Panc1 (cell line): ENCODE results near the gene LMF1. TPM values are rescaled to one million over a fixed set of nuclear protein-coding genes. Genes with fewer than 3 reads are reported as not detected.

Source experiments
- ATAC-seq: fragments of 200-7000 bp; cut with Tn5 transposase; 2 replicates; pipeline ENCODE4 v1.9.1; 2020; ENCODE audit warnings: mild to moderate bottlenecking, moderate library complexity
- BruUV-seq: library from RNA; stranded (reverse); fragments of 400-500 nt; replicated peaks from 2 replicates; lab custom pipeline; 2021; lab: Mats Ljungman, UMichigan
- CTCF ChIA-PET: fragments of 300-600 bp; sonication (Branson Sonifier 250); formaldehyde crosslinking; loops from one replicate; lab custom pipeline; 2022; ENCODE audit warnings: antibody characterized with exemption; lab: Charles Lee
- POLR2A ChIA-PET: fragments of 300-600 bp; sonication (Branson Sonifier 250); formaldehyde crosslinking; loops from one replicate; lab custom pipeline; 2022; ENCODE audit warnings: antibody characterized with exemption; lab: Charles Lee
- DNase-seq: peaks from one replicate; pipeline ENCODE4 v3.0.0-alpha.2; 2010; ENCODE audit warnings: low read depth, low spot score
- H3K27ac ChIP-seq: 2 replicates; pipeline ENCODE4 v1.5.1; 2011; ENCODE audit warnings: mild to moderate bottlenecking, low read length, inconsistent platforms
- H3K27me3 ChIP-seq: fragments of 200-500 bp; sonication (Bioruptor generic); 2 replicates; pipeline ENCODE4 v1.6.0; 2014; ENCODE audit warnings: low read length, inconsistent platforms; ENCODE audit not compliant: control insufficient read depth, insufficient read depth
- H3K36me3 ChIP-seq: fragments of 200-500 bp; sonication (Bioruptor generic); 2 replicates; pipeline ENCODE4 v1.5.1; 2014; ENCODE audit warnings: inconsistent platforms, mild to moderate bottlenecking, low read length, moderate library complexity; ENCODE audit not compliant: control insufficient read depth, insufficient read depth
- H3K4me1 ChIP-seq: 2 replicates; pipeline ENCODE4 v1.5.1; 2011; ENCODE audit warnings: inconsistent platforms, mild to moderate bottlenecking, low read length, moderate library complexity; ENCODE audit not compliant: control insufficient read depth, insufficient read depth
- H3K4me3 ChIP-seq, 2 experiments: 2 replicates each; pipeline ENCODE4 v1.5.1; 2011 to 2012; ENCODE audit warnings: low read depth in 2 of 2, low read length in 2 of 2, mild to moderate bottlenecking in 2 of 2, inconsistent platforms in 1 of 2, moderate library complexity in 1 of 2
- H3K9me3 ChIP-seq: fragments of 200-500 bp; sonication (Bioruptor generic); 2 replicates; pipeline ENCODE4 v1.5.1; 2014; ENCODE audit warnings: low read depth, mild to moderate bottlenecking, inconsistent platforms, low read length, moderate library complexity; ENCODE audit not compliant: control insufficient read depth, insufficient read depth
- POLR2AphosphoS5 ChIP-seq: IDR thresholded peaks from 2 replicates; pipeline ENCODE4 v1.6.1; 2012; ENCODE audit warnings: mild to moderate bottlenecking, low read depth, low read length, moderate library complexity
- SIN3A ChIP-seq: IDR thresholded peaks from 2 replicates; pipeline ENCODE4 v1.6.1; 2012; ENCODE audit warnings: low read depth, mild to moderate bottlenecking, low read length, moderate library complexity, borderline replicate concordance; ENCODE audit not compliant: insufficient read depth
- TCF7L2 ChIP-seq: IDR thresholded peaks from 2 replicates; pipeline ENCODE4 v1.6.1; 2011; ENCODE audit warnings: mild to moderate bottlenecking, low read depth, low read length, inconsistent platforms
- in situ Hi-C: cut with HindIII; loops from 2 replicates; pipeline ENCODE4 v1.10.0; 2016; ENCODE audit warnings: low sequenced_read_pairs, low pct_unique_long_range_greater_than_20kb
- intact Hi-C: fragments of 100-400 bp; cut with micrococcal nuclease; formaldehyde crosslinking; loops from one replicate; pipeline ENCODE4 v1.10.0; 2022; ENCODE audit not compliant: unreplicated experiment
- total RNA-seq: library from RNA; stranded (reverse); gene quantifications from one replicate; pipeline ENCODE4 v1.2.1, GENCODE V29; 2021; ENCODE audit not compliant: unreplicated experiment
- TF ChIP-seq, protein P1 (sequence below), 2 experiments: IDR thresholded peaks; 2 replicates each; pipeline ENCODE4 v1.6.1; 2011 to 2012; ENCODE audit warnings: low read depth in 2 of 2, control low read depth in 1 of 2, low read length in 1 of 2, mild to moderate bottlenecking in 1 of 2, moderate library complexity in 1 of 2; ENCODE audit not compliant: insufficient read depth in 1 of 2
- TF ChIP-seq, protein P2 (sequence below): fragments of 450-650 bp; IDR thresholded peaks from 2 replicates; pipeline ENCODE4 v1.5.1; 2017; ENCODE audit warnings: mild to moderate bottlenecking

The LMF1 gene
- total RNA-seq, 1 experiment from 2014 or later: 24.3 TPM

DNA sequence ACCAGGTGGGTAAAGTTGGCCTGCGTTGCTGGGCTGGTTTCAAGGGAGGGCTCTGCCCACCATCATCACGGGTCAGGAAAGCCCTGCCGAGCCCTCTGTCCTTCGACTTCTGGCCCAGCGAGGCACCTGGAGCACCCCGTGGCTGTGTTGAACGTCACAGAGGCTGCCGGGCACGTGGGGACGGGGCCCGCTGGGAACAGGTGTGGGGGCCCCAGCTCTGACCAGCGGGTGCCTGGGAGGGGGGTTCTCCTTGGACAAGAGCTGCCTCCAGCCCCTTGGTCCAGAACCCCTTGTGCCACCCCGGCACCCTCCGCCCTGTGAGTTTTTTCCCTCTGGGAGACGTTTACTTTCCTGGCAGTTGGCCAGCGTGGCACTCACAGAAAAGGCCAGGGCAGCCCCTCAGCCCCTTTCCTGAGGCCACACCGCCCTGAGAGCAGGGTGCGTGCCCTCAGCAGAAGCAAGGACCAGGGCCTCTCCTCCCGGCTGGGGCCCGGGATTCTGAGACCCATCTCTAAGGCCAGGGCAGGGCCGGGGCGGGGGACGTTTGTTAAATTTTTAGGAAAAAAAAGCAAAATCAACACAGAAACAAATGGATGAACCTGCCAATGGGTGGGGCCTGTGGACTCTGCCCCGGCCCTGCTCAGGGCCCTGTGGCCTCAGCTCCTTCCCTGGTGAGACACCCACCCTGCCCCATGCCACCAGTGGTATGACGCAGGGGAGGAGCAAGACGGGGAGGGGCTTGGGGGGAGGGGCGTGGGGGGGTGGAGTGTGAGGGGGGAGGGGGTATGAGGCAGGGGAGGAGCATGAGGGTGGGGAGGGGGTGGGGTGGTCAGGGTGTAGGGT is 139.0 kb downstream of the LMF1 start:
- in situ Hi-C loops: no loop called here
- H3K9me3 ChIP-seq: peaks cover 4% of the 10 kb centered on the region; the same call in 1 of the 2 replicates
- ATAC-seq: no peak
- ChIA-PET POLR2A (no interaction called here), CTCF (no interaction called here)
- no peak overlapping the region for H3K27ac ChIP-seq
- H3K4me3 ChIP-seq: no peak overlapping the region
- no peaks in the 10 kb centered on the region for H3K27me3 ChIP-seq
- DNase-seq: no peak
- H3K4me1 ChIP-seq: no peaks in the 10 kb centered on the region
- intact Hi-C loops: no loop called here
- H3K36me3 ChIP-seq: no peaks in the 10 kb centered on the region
- TF ChIP-seq SIN3A: no peak
- TF ChIP-seq, protein P1, sequence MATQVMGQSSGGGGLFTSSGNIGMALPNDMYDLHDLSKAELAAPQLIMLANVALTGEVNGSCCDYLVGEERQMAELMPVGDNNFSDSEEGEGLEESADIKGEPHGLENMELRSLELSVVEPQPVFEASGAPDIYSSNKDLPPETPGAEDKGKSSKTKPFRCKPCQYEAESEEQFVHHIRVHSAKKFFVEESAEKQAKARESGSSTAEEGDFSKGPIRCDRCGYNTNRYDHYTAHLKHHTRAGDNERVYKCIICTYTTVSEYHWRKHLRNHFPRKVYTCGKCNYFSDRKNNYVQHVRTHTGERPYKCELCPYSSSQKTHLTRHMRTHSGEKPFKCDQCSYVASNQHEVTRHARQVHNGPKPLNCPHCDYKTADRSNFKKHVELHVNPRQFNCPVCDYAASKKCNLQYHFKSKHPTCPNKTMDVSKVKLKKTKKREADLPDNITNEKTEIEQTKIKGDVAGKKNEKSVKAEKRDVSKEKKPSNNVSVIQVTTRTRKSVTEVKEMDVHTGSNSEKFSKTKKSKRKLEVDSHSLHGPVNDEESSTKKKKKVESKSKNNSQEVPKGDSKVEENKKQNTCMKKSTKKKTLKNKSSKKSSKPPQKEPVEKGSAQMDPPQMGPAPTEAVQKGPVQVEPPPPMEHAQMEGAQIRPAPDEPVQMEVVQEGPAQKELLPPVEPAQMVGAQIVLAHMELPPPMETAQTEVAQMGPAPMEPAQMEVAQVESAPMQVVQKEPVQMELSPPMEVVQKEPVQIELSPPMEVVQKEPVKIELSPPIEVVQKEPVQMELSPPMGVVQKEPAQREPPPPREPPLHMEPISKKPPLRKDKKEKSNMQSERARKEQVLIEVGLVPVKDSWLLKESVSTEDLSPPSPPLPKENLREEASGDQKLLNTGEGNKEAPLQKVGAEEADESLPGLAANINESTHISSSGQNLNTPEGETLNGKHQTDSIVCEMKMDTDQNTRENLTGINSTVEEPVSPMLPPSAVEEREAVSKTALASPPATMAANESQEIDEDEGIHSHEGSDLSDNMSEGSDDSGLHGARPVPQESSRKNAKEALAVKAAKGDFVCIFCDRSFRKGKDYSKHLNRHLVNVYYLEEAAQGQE (IDR thresholded peaks at IDR 0.05; ENCODE audit: insufficient read depth in 1 of 2, low read depth in 2 of 2, low read length in 1 of 2): no peak
- TF ChIP-seq, protein P2, sequence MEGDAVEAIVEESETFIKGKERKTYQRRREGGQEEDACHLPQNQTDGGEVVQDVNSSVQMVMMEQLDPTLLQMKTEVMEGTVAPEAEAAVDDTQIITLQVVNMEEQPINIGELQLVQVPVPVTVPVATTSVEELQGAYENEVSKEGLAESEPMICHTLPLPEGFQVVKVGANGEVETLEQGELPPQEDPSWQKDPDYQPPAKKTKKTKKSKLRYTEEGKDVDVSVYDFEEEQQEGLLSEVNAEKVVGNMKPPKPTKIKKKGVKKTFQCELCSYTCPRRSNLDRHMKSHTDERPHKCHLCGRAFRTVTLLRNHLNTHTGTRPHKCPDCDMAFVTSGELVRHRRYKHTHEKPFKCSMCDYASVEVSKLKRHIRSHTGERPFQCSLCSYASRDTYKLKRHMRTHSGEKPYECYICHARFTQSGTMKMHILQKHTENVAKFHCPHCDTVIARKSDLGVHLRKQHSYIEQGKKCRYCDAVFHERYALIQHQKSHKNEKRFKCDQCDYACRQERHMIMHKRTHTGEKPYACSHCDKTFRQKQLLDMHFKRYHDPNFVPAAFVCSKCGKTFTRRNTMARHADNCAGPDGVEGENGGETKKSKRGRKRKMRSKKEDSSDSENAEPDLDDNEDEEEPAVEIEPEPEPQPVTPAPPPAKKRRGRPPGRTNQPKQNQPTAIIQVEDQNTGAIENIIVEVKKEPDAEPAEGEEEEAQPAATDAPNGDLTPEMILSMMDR: no peak
- no TSS peak for BruUV-seq

DNA sequence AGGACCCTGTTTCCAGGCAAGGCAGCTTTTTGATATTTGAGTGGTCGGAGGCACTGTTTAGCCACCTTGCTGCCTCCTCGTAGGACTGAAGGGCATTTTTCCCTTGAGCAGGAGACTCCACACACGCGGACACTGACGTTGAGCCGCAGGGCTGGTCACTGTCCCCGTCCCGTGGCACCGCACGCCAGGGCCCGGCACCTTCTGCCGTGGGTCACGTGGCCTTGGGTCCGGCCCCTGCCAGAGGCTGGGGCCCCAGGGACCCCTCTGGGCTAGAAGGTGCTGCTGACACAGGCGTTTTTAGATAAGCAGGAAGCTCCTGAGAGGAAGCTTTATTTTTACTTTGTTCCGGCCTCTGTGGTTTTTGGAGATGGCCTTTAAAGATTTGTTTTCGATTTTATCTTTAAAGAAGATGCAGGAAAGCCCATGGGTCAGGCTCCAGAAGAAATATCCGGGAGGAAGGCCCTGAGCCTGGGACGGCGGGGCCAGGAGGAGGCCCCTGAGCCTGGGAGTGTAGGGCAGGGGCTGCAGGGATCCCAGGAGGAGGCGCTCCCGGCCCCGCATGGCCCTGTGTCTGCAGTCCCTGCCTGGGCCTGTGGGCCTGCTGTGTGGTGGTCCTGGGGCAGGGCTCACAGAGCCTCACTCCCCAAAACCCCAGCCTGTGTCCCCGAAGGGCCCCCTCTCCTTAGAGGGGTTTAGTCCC is 139.8 kb downstream of the LMF1 start:
- Histone ChIP-seq H3K27ac (no peak overlapping the region), H3K36me3 (no peaks in the 10 kb centered on the region), H3K4me1 (no peaks in the 10 kb centered on the region), H3K27me3 (no peaks in the 10 kb centered on the region), H3K4me3 (no peak overlapping the region), H3K9me3 (peaks cover under 1% of the 10 kb centered on the region; the same call in 1 of the 2 replicates)
- BruUV-seq: no TSS peak
- ChIA-PET POLR2A (no interaction called here), CTCF (no interaction called here)
- TF ChIP-seq TCF7L2 (no peak), SIN3A (no peak), POLR2AphosphoS5 (no peak)
- TF ChIP-seq, protein P1 (IDR thresholded peaks at IDR 0.05; ENCODE audit: insufficient read depth in 1 of 2, low read depth in 2 of 2, low read length in 1 of 2): no peak
- TF ChIP-seq, protein P2: no peak
- ATAC-seq: no peak
- no peak for DNase-seq
- in situ Hi-C loops (no loop called here), intact Hi-C loops (no loop called here)
